GM18517 (cell line): ENCODE measurements around the gene GARS1.
A peak's percentile ranks its signal among the peaks of the same experiment; 100 is the strongest.

Source experiments
- ATAC-seq: cut with Tn5 transposase; IDR thresholded peaks from one replicate; pipeline ENCODE4 v1.9.1; 2021; ENCODE audit warnings: mild to moderate bottlenecking, moderate library complexity; ENCODE audit not compliant: unreplicated experiment

Gene GARS1, protein sequence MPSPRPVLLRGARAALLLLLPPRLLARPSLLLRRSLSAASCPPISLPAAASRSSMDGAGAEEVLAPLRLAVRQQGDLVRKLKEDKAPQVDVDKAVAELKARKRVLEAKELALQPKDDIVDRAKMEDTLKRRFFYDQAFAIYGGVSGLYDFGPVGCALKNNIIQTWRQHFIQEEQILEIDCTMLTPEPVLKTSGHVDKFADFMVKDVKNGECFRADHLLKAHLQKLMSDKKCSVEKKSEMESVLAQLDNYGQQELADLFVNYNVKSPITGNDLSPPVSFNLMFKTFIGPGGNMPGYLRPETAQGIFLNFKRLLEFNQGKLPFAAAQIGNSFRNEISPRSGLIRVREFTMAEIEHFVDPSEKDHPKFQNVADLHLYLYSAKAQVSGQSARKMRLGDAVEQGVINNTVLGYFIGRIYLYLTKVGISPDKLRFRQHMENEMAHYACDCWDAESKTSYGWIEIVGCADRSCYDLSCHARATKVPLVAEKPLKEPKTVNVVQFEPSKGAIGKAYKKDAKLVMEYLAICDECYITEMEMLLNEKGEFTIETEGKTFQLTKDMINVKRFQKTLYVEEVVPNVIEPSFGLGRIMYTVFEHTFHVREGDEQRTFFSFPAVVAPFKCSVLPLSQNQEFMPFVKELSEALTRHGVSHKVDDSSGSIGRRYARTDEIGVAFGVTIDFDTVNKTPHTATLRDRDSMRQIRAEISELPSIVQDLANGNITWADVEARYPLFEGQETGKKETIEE

DNA sequence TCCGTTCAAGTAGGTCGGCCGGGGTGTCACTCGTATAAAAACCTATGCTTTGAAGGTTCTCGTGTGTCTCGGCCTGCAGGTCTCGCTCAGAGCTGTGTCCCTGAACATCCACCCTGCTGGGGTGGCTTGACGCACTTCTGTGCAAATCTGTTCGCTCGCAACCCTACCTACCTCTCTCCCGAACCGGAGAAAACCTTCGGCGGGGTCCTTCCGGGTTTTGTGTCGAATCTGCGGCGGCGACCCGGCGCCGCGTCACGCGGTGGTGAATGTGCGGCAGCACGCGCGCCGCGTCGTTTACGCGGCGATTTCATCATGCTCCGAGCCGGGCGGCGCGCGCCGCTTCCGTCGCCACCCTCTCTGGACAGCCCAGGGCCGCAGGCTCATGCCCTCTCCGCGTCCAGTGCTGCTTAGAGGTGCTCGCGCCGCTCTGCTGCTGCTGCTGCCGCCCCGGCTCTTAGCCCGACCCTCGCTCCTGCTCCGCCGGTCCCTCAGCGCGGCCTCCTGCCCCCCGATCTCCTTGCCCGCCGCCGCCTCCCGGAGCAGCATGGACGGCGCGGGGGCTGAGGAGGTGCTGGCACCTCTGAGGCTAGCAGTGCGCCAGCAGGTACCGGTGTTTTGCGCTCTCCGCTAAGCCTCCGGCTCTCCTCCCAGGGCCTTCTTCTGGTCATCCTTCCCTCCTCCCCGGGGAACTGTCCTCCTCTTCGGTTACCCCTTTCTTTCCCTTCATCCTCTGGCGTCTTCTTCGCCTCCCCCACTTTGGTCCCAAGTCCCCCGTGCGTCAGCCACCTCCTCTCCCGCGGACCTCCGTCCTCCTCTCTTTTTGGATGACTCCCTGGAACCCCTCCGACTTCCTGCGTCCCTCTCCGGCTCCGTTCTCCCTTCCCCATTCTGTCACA is at the start of gene GARS1:
Gene GARS1 (plus strand): TSS at position 339 of the 896 bp plus-strand sequence. CDS start 44 bp downstream, at position 383.
- ATAC-seq = peak; percentile 80

DNA sequence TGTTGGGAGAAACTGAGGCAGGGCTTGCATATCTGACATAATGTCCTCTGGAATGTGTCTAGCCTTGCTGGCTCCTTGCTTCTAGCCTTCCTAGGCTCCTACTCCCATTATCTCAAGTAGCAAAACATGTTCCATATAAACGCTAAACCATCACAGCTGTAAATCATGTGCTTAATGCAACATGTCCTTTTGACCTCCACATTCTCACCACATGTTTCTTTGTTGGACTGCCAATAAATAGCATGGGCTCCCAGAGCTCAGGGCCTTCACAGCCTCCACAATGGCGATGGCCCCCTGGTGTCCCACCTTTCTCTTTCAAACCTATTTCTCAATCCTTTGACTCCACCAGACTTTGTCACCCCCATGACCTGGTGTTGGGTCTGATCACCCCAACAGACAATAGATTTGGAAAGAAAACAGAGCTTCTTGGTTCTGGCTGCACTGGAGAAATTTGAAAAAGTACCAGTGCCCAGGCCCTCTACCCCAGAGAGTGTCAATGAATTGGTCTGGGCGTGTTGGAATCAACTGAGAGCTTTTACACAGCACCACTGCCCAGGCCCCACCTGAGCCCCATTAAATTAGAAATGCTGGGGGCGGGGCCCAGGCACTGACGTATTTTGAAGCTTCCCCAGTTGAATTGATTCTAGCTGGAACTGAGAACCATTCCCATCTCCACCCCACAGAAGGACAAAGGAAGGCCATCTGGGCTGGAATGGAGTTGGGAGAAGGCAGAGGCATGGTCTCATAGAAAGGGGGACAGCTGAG is 48.7 kb upstream of the GARS1 start:
- ATAC-seq = no peak

DNA sequence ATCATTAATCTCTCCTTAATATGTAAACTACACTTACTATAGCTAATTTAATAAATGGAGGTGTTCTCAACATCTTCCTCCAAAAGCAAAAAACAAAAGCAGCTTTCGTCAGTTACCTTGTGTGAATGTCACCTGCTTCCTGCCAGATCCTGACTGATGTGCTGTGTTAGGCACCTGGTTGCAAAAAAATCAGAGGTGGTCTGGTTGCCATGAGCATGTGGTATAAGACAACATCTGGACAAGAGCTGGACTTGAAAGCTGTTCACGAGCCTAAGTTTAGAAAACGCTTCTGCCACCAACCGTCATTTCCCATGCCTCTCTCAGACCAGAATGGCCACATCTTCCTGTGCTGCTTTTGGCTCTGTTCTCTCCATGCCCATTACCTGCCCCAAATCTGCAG is 48.1 kb upstream of the GARS1 start:
- no peak for ATAC-seq

DNA sequence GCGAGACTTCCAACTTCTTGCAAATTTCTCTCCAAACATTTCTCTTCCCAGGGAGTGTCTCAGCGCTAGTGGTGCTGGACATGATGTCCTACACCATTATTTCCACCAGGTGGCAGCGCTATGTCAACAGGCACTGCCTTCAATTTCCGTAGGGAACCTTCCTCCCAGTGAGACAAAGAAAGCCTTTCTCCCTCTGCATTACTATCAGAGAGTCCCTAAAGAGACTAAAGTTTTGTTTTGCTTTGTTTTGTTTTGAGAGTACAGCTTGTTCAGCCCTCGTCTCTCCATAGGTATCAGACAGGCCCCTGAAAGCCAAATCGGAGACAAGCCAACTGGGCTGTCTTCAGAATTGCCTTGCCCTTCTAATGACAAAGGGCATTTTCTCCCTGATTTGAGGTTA is 45.8 kb upstream of the GARS1 start:
- ATAC-seq = no peak

DNA sequence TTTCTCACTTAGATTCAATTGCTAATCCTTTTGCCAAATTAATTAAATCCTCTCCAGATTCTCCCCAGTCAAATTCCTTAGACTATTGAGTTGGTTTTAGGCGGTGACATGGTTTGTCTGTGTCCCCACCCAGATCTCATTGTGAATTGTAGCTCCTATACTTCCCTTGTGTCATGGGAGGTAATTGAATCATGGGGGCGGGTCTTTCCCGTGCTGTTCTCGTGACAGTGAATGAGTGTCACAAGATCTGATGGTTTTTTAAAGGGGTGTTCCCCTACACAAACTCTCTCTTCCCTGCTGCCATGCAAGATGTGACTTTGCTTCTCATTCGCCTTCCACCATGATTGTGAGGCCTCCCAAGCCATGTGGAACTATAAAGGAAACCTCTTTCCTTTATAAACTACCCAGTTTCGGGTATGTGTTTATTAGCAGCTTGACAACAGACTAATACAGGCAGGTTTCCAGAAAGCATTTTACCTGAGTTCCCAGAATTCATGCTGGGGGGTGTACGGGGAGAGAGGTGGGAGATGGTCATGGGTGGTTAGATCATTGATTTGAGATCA is 44.7 kb upstream of the GARS1 start:
- no peak for ATAC-seq

DNA sequence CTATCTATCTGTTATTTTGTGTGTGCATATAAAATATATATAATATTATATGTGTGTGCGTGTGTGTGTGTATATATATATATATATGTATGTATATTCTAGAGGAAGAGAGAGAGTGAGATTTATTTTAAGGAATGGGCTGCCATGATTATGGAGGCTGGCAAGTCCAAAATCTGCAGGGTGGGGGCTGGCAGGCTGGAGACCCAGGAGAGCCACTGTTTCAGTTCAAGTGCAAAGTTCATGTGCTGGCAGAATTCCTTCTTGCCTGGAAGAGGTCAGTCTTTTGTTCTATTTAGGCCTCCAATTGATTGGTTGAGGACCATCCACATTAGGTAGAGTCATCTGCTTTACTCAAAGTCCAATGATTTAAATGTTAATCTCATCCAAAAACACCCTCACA is 42.3 kb upstream of the GARS1 start:
- ATAC-seq = no peak

DNA sequence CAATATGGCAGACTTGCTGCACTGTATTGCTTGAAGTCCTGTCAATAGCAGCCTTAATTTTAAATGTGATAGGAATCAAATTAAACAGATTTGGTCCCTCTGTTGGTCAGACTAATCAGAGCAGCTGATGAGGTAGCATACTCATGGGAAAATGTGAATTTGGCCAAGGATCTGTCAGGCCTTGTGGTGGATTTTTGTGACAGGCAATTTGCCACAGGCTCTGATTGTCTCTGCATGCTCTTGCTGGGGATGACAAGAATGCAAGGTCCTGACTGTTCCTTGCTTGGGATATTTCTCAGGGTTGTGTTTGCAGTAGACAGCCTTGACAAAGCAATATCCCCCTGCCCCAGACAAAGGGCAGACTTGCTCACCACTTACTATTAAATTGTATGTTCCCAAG is 41.5 kb upstream of the GARS1 start:
- ATAC-seq = no peak

DNA sequence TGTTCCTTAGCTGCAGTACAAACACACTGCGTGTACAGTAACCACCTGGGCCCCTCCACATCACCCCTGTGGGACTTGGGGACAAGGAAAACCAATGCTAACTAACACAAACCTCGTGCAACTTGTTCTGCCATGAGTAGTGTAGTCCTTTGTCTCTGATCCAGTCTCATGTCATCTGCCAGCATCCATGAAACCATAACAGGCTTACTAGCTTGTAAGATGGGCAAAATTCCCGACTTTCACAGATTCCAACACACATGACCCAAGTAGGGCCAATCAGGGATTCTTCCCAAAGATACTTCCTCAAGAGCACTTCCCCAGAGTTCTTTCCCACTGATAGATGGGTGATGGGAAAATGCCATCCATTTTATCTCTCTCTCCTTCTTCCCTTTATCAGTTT is 41.1 kb upstream of the GARS1 start:
- ATAC-seq = no peak

DNA sequence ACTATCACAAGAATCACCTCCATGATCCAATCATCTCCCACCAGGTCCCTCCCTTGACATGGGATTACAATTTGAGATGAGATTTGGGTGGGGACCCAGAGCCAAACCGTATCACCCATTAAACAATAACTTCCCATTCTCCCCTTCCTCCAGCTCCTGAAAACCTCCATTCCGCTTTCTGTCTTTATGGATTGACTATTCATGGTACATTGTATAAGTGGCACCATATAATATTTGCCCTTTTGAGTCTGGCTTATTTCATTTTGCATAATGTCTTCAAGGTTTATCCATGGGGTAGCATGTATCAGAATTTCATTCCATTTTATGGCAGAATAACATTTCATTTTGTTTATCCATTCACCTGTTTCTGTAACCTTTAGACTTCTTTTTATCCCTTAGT is 39.2 kb upstream of the GARS1 start:
- ATAC-seq = no peak

DNA sequence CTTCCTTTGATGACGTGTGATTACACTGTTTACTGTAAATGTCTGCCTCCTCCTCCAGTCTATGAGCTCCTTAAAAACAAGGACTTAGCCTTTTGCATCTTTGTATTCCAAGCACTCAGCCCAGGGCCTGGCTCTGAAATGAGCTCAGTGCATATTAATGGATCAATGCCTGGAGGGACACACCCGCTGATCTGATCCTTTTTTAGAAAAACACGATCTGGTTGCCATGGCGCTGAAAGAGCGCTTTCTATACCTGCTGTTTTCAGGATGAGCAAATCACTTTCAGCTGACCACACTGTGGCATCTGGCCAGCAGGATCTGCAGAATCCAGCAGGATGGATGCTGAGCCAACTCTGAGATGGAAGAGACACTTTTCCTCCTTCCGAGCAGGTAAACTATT is 37.8 kb upstream of the GARS1 start:
- no peak for ATAC-seq

DNA sequence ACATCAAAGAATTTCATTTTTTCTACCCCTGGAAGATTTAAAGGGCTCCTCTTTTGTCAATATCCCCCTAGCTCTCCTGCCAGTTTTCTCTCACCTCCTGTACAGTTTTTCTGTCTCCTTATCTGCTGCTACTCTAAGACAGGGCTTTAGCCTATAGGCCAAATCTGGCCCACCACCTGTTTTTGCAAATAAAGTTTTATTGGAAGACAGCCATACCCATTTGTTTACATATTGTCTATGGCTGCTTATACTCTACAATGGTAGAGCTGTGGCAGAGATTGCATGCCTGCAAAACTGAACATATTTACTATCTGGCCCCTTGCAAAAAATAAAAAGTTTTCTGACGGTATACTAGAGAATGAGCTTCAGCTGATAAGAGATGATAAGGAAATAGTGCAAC is 37.4 kb upstream of the GARS1 start:
- ATAC-seq = no peak

DNA sequence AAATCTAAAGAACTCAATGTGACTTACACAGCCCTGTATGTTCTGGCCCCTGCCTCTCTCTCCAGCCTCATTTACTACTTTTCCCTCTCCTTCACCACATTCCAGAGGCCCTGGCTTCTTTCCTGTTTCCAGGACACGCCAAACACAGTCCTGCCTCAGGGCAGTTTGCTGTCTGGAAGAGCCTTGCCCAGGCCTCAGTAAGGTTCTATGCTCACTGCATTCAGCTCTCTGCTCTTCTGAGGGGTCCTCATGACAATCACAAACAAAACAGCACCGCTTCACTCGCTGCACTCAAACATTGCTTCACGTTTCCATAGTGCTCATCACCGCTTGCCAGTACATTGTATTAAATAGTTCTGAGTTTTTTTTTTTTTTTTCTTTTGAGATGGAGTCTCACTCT is 35.1 kb upstream of the GARS1 start:
- no peak for ATAC-seq

DNA sequence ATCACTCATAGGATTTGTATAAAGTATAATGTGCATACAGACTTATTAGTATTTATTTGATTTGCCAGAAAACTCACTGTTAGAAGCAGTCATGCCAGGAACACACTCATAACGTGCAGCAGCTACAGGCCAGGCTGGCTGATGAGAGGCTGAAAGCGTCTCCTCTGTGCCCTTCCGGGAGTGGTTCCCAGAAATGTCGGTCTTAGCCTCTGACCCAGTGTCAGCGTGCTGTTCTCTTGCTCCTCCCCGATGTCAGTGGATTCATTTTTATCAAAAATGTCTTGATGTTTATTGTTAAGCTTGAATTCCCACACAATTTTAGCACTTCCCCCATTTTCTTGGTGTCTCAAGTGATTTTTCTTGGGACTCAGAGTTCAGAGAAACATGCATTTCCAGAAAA is 33.3 kb upstream of the GARS1 start:
- ATAC-seq = no peak

DNA sequence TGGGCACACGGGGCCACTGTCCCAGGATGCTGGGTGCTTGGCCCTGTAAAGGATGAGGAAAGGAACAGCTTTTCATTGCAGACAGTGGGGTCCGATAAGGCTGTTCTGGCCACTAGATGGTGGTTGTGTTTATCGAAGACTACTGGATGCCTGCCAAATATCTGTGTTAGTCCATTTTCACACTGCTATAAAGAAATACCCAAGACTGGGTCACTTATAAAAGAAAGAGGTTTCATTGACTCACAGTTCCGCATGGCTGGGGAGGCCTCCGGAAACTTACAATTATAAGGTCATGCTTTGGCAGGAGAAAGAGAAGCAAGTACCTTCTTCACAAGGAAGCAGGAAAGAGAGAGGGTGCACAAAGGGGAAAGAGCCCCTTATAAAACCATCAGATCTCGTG is 32.2 kb upstream of the GARS1 start:
- no peak for ATAC-seq

DNA sequence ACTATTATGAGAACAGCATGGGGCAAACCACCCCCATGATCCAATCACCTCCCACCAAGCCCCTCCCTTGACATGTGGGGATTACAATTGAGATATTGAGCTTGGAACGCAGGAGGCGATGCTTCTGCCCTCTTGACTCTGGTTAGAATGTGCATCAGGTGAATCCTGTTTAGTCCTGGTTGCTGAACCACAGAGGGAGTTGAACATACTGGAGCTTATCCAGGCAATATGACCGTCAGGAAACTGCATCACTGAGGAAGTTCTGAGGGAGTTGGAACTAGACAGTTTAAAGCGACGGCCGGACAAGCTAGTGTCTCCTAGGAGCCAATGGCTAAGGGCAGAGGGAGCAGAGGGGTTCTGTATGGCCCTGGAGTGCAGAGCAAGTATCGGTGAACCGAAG is 31.8 kb upstream of the GARS1 start:
- ATAC-seq = no peak

DNA sequence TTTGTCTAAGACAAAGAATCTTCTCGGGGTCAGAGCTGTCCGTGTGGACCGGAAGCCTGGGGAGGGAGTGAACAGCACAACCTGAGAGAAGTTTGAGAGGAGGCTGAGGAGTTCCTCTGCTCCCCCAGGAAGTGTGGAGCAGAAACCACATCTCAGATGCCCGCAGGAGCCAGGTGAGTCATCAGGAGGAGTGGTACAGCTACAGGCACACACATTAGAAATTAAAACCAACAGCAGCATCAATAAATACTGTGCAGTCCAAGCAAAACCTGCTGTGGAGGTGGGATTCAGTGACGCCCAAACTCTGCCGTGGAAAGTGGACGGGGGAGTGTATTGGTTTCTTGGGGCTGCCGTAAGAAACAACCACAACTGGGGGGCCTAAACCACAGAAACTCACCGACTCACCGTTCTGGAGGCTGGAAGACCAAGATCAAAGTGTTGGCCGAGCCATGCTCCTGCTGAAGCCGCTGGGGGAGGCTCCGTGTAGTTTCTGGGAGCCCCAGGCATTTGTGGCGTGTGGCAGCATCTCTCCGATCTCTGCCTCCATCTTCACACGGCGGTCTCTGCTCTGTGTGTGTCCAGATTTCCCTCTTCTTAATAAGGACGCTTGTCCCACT is 31.2 kb upstream of the GARS1 start:
- no peak for ATAC-seq

DNA sequence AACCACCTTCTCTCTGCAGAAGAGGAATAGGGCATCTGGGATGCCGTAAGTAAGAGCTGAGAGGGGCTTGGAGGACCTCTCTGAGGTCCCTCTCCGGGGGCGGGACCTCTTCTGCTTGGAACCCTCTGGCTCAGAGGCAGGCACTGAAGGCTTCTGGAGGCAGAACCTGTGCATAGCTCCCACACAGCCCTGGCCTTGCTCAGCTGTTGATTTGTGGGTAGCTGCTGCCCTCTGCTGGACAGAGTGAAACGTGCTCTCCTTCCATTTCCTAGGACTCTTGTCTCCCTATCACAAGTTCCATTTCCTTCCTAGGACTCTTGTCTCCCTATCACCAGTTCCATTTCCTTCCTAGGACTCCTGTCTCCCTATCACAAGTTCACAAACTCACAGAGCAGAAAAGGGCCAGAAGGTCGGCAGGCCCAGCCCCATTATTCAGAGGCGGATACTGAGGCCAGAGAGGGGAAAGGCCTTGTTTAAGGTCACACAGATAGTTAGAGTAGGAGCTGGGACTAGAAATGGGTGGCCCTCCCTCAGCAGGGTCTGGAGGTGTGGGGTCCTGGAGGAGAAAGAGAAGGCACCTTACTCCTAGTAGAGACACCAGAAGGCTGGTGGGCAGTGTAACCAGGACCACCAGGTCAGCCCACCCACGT is 30.3 kb upstream of the GARS1 start:
- ATAC-seq = peak; percentile 83

DNA sequence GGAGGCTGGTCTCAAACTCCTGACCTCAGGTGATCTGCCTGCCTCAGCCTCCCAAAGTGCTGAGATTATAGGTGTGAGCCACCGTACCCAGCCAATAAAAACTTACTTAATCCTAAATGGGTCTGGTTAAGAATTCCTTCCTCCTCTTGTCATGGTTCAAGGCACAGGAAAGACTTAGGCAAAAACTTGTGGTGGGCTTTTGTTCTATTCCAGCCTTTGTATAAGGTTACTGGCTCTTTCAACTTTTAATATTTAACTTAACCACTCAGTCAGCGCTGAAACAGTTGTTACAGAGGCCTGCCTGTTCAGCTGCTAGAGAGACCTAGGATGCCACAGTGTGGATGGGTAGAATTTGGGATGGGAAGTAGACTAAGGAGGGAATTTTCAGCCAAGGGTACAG is 28.1 kb upstream of the GARS1 start:
- ATAC-seq = no peak

DNA sequence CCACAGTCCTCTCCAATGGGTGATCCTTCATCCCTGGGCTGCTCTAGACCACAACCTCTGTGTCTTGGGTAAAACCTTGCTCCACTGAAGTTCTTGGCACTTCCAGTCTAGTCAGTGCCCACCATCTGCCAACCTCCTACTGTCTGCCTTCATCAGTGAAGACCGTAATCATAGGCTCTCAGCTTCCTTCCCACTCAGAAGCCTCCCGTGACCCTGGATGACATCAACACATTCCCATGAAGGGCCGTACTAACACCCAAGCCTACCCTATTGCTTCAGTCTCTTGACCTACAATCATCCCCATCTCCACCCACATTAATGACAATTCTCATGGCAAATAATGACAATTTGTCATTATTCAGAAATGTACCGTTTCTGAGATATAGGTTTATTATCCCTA is 27.6 kb upstream of the GARS1 start:
- no peak for ATAC-seq
